H1 (cell line): ENCODE results near the gene MECR. TPM values are rescaled to one million over a fixed set of nuclear protein-coding genes. Genes with fewer than 3 reads are reported as not detected.

Source experiments
- CTCF ChIA-PET: fragments of 300-600 bp; sonication (Branson Sonifier 250); formaldehyde crosslinking; loops from one replicate; lab custom pipeline; 2021; ENCODE audit not compliant: partially characterized antibody; lab: Charles Lee
- POLR2A ChIA-PET: fragments of 300-600 bp; sonication (Branson Sonifier 250); formaldehyde crosslinking; loops from one replicate; lab custom pipeline; 2021; ENCODE audit warnings: inconsistent platforms; ENCODE audit not compliant: partially characterized antibody; lab: Charles Lee
- DNase-seq, 2 experiments: peaks; one replicate each; pipeline versions ENCODE4 v3.0.0 to v3.0.0-alpha.2; 2010 to 2022; ENCODE audit warnings: low spot score in 2 of 2, low read depth in 1 of 2, mixed read lengths in 1 of 2
- FAIRE-seq: peaks from 2 replicates; lab custom pipeline; 2011; peaks lifted over from hg19 to GRCh38; lab: Jason Lieb, UNC
- H2AFZ ChIP-seq: 2 replicates; pipeline ENCODE4 v1.8.1; 2012; ENCODE audit warnings: low read length, inconsistent platforms
- H2AK5ac ChIP-seq: 2 replicates; pipeline ENCODE4 v1.6.1; 2013; ENCODE audit warnings: low read depth, low read length
- H2BK120ac ChIP-seq: replicated peaks from 2 replicates; pipeline ENCODE3; 2013; ENCODE audit warnings: low read depth, low read length, inconsistent platforms
- H2BK12ac ChIP-seq: 2 replicates; pipeline ENCODE4 v1.6.1; 2013; ENCODE audit warnings: low read depth, low read length
- H2BK15ac ChIP-seq: 2 replicates; pipeline ENCODE4 v1.6.1; 2013; ENCODE audit warnings: low read length
- H2BK20ac ChIP-seq: 2 replicates; pipeline ENCODE4 v1.6.1; 2013; ENCODE audit warnings: low read length
- H2BK5ac ChIP-seq: 2 replicates; pipeline ENCODE4 v1.6.1; 2013; ENCODE audit warnings: low read depth, low read length
- H3K14ac ChIP-seq: 2 replicates; pipeline ENCODE4 v1.6.1; 2013; ENCODE audit warnings: inconsistent platforms; ENCODE audit not compliant: insufficient read length
- H3K18ac ChIP-seq: 2 replicates; pipeline ENCODE4 v1.6.1; 2013; ENCODE audit warnings: low read length; ENCODE audit errors: extremely low read depth
- H3K23ac ChIP-seq: 2 replicates; pipeline ENCODE4 v1.6.1; 2013; ENCODE audit warnings: inconsistent platforms; ENCODE audit not compliant: insufficient read length
- H3K23me2 ChIP-seq: 2 replicates; pipeline ENCODE4 v1.6.1; 2013; ENCODE audit warnings: low read depth, low read length
- H3K27ac ChIP-seq: 2 replicates; pipeline ENCODE4 v1.6.1; 2011; ENCODE audit warnings: low read depth, low read length, inconsistent platforms
- H3K27me3 ChIP-seq, 4 experiments: replicated peaks in 1 of 4; 1 replicate in 1 of 4; 2 replicates in 3 of 4; pipeline versions ENCODE4 v1.6.1 to v1.8.1; 2011 to 2013; ENCODE audit warnings: low read length in 3 of 4, mild to moderate bottlenecking in 3 of 4, inconsistent platforms in 2 of 4, mixed read lengths in 2 of 4, moderate library complexity in 1 of 4; ENCODE audit not compliant: control insufficient read depth in 3 of 4, insufficient read depth in 3 of 4; ENCODE audit errors: extremely low read depth in 1 of 4
- H3K36me3 ChIP-seq, 4 experiments: 2 replicates each; pipeline versions ENCODE4 v1.6.1 to v1.8.1; 2011 to 2013; ENCODE audit warnings: mild to moderate bottlenecking in 4 of 4, low read length in 3 of 4, moderate library complexity in 2 of 4, control low read depth in 1 of 4, inconsistent platforms in 1 of 4; ENCODE audit not compliant: insufficient read depth in 4 of 4, control insufficient read depth in 2 of 4
- H3K4ac ChIP-seq: replicated peaks from 2 replicates; pipeline ENCODE3; 2013; ENCODE audit warnings: low read length, low read depth, mixed read lengths, inconsistent platforms; ENCODE audit not compliant: insufficient read length
- H3K4me1 ChIP-seq, 4 experiments: replicated peaks in 1 of 4; 1 replicate in 1 of 4; 2 replicates in 3 of 4; pipeline versions ENCODE4 v1.6.1 to v1.8.1; 2011 to 2013; ENCODE audit warnings: low read length in 3 of 4, inconsistent platforms in 2 of 4, mixed read lengths in 1 of 4; ENCODE audit not compliant: insufficient read depth in 4 of 4, control insufficient read depth in 3 of 4
- H3K4me2 ChIP-seq, 2 experiments: 2 replicates each; pipeline versions ENCODE4 v1.6.1 to v1.8.1; 2011 to 2013; ENCODE audit warnings: low read depth in 2 of 2, low read length in 2 of 2, control low read depth in 1 of 2, inconsistent platforms in 1 of 2, mild to moderate bottlenecking in 1 of 2; ENCODE audit not compliant: insufficient read depth in 1 of 2
- H3K4me3 ChIP-seq, 4 experiments: fragments of 200-600, 300-600 bp in 1 of 4; sonication (generic), shearing (Covaris generic), sonication (Bioruptor Twin) in 1 of 4; 2 replicates each; pipeline versions ENCODE4 v1.5.1 to v1.8.1; 2011 to 2016; ENCODE audit warnings: low read length in 4 of 4, low read depth in 3 of 4, control low read depth in 2 of 4, inconsistent platforms in 2 of 4, mild to moderate bottlenecking in 2 of 4, mixed read lengths in 1 of 4, moderate library complexity in 1 of 4; ENCODE audit not compliant: insufficient read depth in 2 of 4; ENCODE audit errors: extremely low read depth in 1 of 4
- H3K56ac ChIP-seq: replicated peaks from 2 replicates; pipeline ENCODE3; 2013; ENCODE audit warnings: low read depth, mild to moderate bottlenecking, mixed read lengths, low read length, inconsistent platforms; ENCODE audit not compliant: insufficient read length
- H3K79me1 ChIP-seq: 2 replicates; pipeline ENCODE4 v1.6.1; 2013; ENCODE audit warnings: low read depth, low read length, control low read depth
- H3K79me2 ChIP-seq, 2 experiments: 2 replicates each; pipeline versions ENCODE4 v1.6.1 to v1.8.1; 2012 to 2013; ENCODE audit warnings: low read length in 2 of 2, mild to moderate bottlenecking in 2 of 2, inconsistent platforms in 1 of 2; ENCODE audit not compliant: insufficient read depth in 2 of 2, control insufficient read depth in 1 of 2
- H3K9ac ChIP-seq, 4 experiments: replicated peaks in 1 of 4; 1 replicate in 1 of 4; 2 replicates in 3 of 4; pipeline versions ENCODE4 v1.6.1 to v1.8.1; 2011 to 2013; ENCODE audit warnings: low read depth in 3 of 4, low read length in 3 of 4, control low read depth in 2 of 4, mild to moderate bottlenecking in 2 of 4, moderate library complexity in 2 of 4, inconsistent platforms in 1 of 4; ENCODE audit errors: extremely low read depth in 1 of 4
- H3K9me3 ChIP-seq, 2 experiments: 2 replicates each; pipeline versions ENCODE4 v1.6.1 to v1.8.1; 2012 to 2013; ENCODE audit warnings: mild to moderate bottlenecking in 2 of 2, moderate library complexity in 2 of 2, control low read depth in 1 of 2, inconsistent platforms in 1 of 2, low read depth in 1 of 2, low read length in 1 of 2, mixed read lengths in 1 of 2; ENCODE audit not compliant: insufficient read depth in 2 of 2
- H4K20me1 ChIP-seq, 2 experiments: replicated peaks in 1 of 2; 2 replicates each; pipeline versions ENCODE3 to v1.8.1; 2011 to 2013; ENCODE audit warnings: inconsistent platforms in 2 of 2, low read length in 2 of 2, mild to moderate bottlenecking in 1 of 2; ENCODE audit not compliant: insufficient read depth in 2 of 2, control insufficient read depth in 1 of 2
- H4K5ac ChIP-seq: 2 replicates; pipeline ENCODE4 v1.6.1; 2013; ENCODE audit warnings: low read length, low read depth, mixed read lengths, inconsistent platforms; ENCODE audit not compliant: insufficient read length
- H4K8ac ChIP-seq: 2 replicates; pipeline ENCODE4 v1.8.0; 2013; ENCODE audit warnings: mild to moderate bottlenecking, moderate library complexity, low read length, inconsistent platforms; ENCODE audit not compliant: insufficient read depth; ENCODE audit errors: extremely low read depth
- H4K91ac ChIP-seq: replicated peaks from 2 replicates; pipeline ENCODE3; 2013; ENCODE audit warnings: low read length, mixed read lengths, inconsistent platforms; ENCODE audit not compliant: insufficient read length
- FOSL1 ChIP-seq: IDR thresholded peaks from 2 replicates; pipeline ENCODE4 v1.6.1; 2011; ENCODE audit warnings: mild to moderate bottlenecking, low read depth, low read length, moderate library complexity; ENCODE audit not compliant: insufficient read depth
- WGBS, 2 experiments: shearing (Covaris generic) in 1 of 2; methylation state at CpG; one replicate each; pipeline versions ENCODE4 v1.1.6 to v1.1.7; 2013 to 2015; ENCODE audit warnings: low lambda C conversion rate in 2 of 2, mixed read lengths in 2 of 2, inconsistent platforms in 1 of 2, low coverage in 1 of 2, missing lambda C conversion rate in 1 of 2; ENCODE audit not compliant: insufficient replicate concordance in 2 of 2, insufficient coverage in 1 of 2, insufficient read length in 1 of 2; ENCODE audit errors: extremely low coverage in 1 of 2, missing lambda C conversion rate in 1 of 2; 5-methylcytosine and 5-hydroxymethylcytosine counted together
- polyA plus RNA-seq, 7 experiments: library from polyadenylated mRNA; depleted of rRNA in 3 of 7; stranded (reverse) in 5 of 7; unstranded in 2 of 7; fragments of >200 nt in 5 of 7; fragments of 200-250 nt in 2 of 7; gene quantifications; 1 replicate in 5 of 7; 2 replicates in 1 of 7; 4 replicates in 1 of 7; pipeline versions ENCODE4 v1.2.1 to v1.2.3, GENCODE V29; 2011 to 2013; ENCODE audit warnings: missing spikeins in 2 of 7, mixed read lengths in 2 of 7
- total RNA-seq: library from RNA; stranded (reverse); fragmentation: NEBNext Ultra II Directional; extraction: Animal tissue kit (Norgen Biotek cat#: 25700); gene quantifications from 2 replicates; pipeline ENCODE4 v1.2.1, GENCODE V29; 2021

Gene MECR
- total and polyA plus RNA-seq, 2 of the 8 experiments (the other 6 are each of a cell fraction or from before 2014, with no cell fraction given), result 24.2 to 24.4 TPM

- Histone ChIP-seq H4K8ac (no peak overlapping the region), H2BK120ac (no peak overlapping the region), H4K5ac (no peak overlapping the region), H2BK12ac (peak overlapping the region; percentile 99; the same call in 1 of the 2 replicates), H3K79me1 (peaks cover 11% of the 10 kb centered on the region), H3K4me3 (no peak overlapping the region), H3K4me1 (peaks cover 15 to 24% (median 18%) of the 10 kb centered on the region in 4 experiments), H3K27me3 (no peaks in the 10 kb centered on the region), H3K27ac (no peak overlapping the region), H4K20me1 (no peaks in the 10 kb centered on the region), H3K4ac (no peak overlapping the region), H4K91ac (peak overlapping the region; percentile 61), H3K23me2 (peaks cover 2% of the 10 kb centered on the region; the same call in 1 of the 2 replicates), H3K79me2 (no peaks in the 10 kb centered on the region), H3K56ac (no peak overlapping the region), H2AFZ (no peak overlapping the region), H2BK5ac (peak overlapping the region; percentile 76; the same call in 1 of the 2 replicates), H3K9ac (no peak overlapping the region), H2AK5ac (peak overlapping the region; percentile 94), H2BK20ac (peak overlapping the region; percentile 62), H3K18ac (no peak overlapping the region), H2BK15ac (peak overlapping the region; percentile 88), H3K4me2 (no peak overlapping the region), H3K36me3 (no peaks in the 10 kb centered on the region), H3K14ac (no peak overlapping the region), H3K9me3 (no peaks in the 10 kb centered on the region), H3K23ac (no peak overlapping the region)
- no peak for TF ChIP-seq FOSL1
- FAIRE-seq (no peak), DNase-seq (no peak)
- ChIA-PET POLR2A (interaction anchor here (0.6 kb wide), 1 partner anchor 1315 kb away, joined by 3 read pairs; no protein-coding TSS in a partner anchor), CTCF (interaction anchor here (0.7 to 12.3 kb wide), 10 partner anchors 7 to 409 kb away, joined by 3 to 113 read pairs (median 4); no protein-coding TSS in a partner anchor)
- 65% methylated on average over 3 of the region's 3 CpGs; no CpG with 5 or more reads in 1 of the 2 experiments for WGBS, 2 experiments
Measured at GRCh38 chr1:29247044-29247443, 16.3 kb upstream of the MECR start.
